MM.1S (cell line): ENCODE results near the gene LCN12.

ENCODE experiments used
- CTCF ChIP-seq: fragments of 300-600 bp; sonication (generic); IDR thresholded peaks from 2 replicates; pipeline ENCODE4 v1.5.1; 2016; ENCODE audit warnings: antibody characterized with exemption, low read length, mixed read lengths
- EZH2 ChIP-seq: fragments of 300-600 bp; sonication (generic); optimal IDR thresholded peaks from 2 replicates; pipeline ENCODE3; 2017; ENCODE audit warnings: low read depth, mild to moderate bottlenecking, antibody characterized with exemption, low read length, mixed read lengths

- TF ChIP-seq CTCF (peak; percentile 30), EZH2 (no peak)
These were observed 4.0 kb upstream of the LCN12 start for GRCh38 chr9:136947955-136948510.
